ENCODE results near the gene BTN3A1. TPM values are rescaled to one million over a fixed set of nuclear protein-coding genes. Genes with fewer than 3 reads are reported as not detected.
A peak's percentile ranks its signal among the peaks of the same experiment; 100 is the strongest.

The BTN3A1 gene
- total and polyA plus RNA-seq, 2 of the 13 experiments (the other 11 are each of a cell fraction or from before 2014, with no cell fraction given) = 13.3 to 14.0 TPM

- TF ChIP-seq ZNF646 (CRISPR knock-in tag; IDR thresholded peaks at IDR 0.05) = peak; percentile 82
- TF ChIP-seq ETV5 (CRISPR knock-in tag; IDR thresholded peaks at IDR 0.05; ENCODE audit: borderline replicate concordance) = no peak
- TF ChIP-seq HNF1B (CRISPR knock-in tag; IDR thresholded peaks at IDR 0.05) = peak; percentile 52; the same call in 1 of the 2 replicates
- TF ChIP-seq GRHL1 (CRISPR knock-in tag; conservative IDR thresholded peaks at IDR 0.05) = no peak
- TF ChIP-seq SALL1 (CRISPR knock-in tag; IDR thresholded peaks at IDR 0.05) = no peak
- TF ChIP-seq KMT2A (CRISPR knock-in tag; IDR thresholded peaks at IDR 0.05) = no peak
- TF ChIP-seq HMG20B (CRISPR knock-in tag; conservative IDR thresholded peaks at IDR 0.05) = no peak
- TF ChIP-seq GATAD2A (CRISPR knock-in tag; IDR thresholded peaks at IDR 0.05) = 0 out of 2 replicates have a peak, but pooled peaks have one; percentile 40
- no peak for TF ChIP-seq ZNF660 (CRISPR knock-in tag; IDR thresholded peaks at IDR 0.05; ENCODE audit: borderline replicate concordance, low read depth)
- no peak for TF ChIP-seq NFYC (CRISPR knock-in tag; IDR thresholded peaks at IDR 0.05)
- no peak for TF ChIP-seq MTA3 (CRISPR knock-in tag; IDR thresholded peaks at IDR 0.05)
- no peak for TF ChIP-seq MXD1 (CRISPR knock-in tag; IDR thresholded peaks at IDR 0.05)
- TF ChIP-seq SP4 (CRISPR knock-in tag; IDR thresholded peaks at IDR 0.05) = no peak
- TF ChIP-seq NPAS2 (CRISPR knock-in tag; IDR thresholded peaks at IDR 0.05; ENCODE audit: borderline replicate concordance) = no peak
- TF ChIP-seq TOPORS (CRISPR knock-in tag; IDR thresholded peaks at IDR 0.05) = no peak
- peak; percentile 16; the same call in 1 of the 2 replicates for TF ChIP-seq GATAD1 (CRISPR knock-in tag; IDR thresholded peaks at IDR 0.05)
- TF ChIP-seq ZNF841 (CRISPR knock-in tag; IDR thresholded peaks at IDR 0.05; ENCODE audit: borderline replicate concordance) = no peak
- no peak for TF ChIP-seq PCBP2 (optimal IDR thresholded peaks at IDR 0.05; ENCODE audit: low read depth, low read length, poor library complexity, severe bottlenecking)
- TF ChIP-seq KDM5A (IDR thresholded peaks at IDR 0.05; ENCODE audit: borderline replicate concordance, low read length) = 0 out of 2 replicates have a peak, but pooled peaks have one; percentile 38
These were observed 18.7 kb downstream of the BTN3A1 start (continued) for GRCh38 chr6:26420688-26421171.
